ENCODE measurements around the gene ATPAF2.

ATPAF2 gene

GRCh38 chr17:18056214-18056613, 17.2 kb upstream of the ATPAF2 start:
- DNase-seq (ENCODE audit: low read depth) = no peak
- H3K4me3 ChIP-seq (ENCODE audit: low read depth, low read length) = no peak overlapping the region
- no peak for TF ChIP-seq CTCF (conservative IDR thresholded peaks at IDR 0.05; ENCODE audit: low read depth, low read length)

GRCh38 chr17:18055597-18055996, 16.6 kb upstream of the ATPAF2 start:
- DNase-seq (ENCODE audit: low read depth) = no peak

GRCh38 chr17:18045691-18046350, 6.9 kb upstream of the ATPAF2 start:
- no peak for TF ChIP-seq CTCF (conservative IDR thresholded peaks at IDR 0.05; ENCODE audit: low read depth, low read length)
- DNase-seq (ENCODE audit: low read depth) = no peak
- no peak overlapping the region for H3K4me3 ChIP-seq (ENCODE audit: low read depth, low read length)

More at GRCh38 chr17:18055597-18055996, 16.6 kb upstream of the ATPAF2 start:
- no peak overlapping the region for H3K4me3 ChIP-seq (ENCODE audit: low read depth, low read length)
- TF ChIP-seq CTCF (conservative IDR thresholded peaks at IDR 0.05; ENCODE audit: low read depth, low read length) = no peak

DNA sequence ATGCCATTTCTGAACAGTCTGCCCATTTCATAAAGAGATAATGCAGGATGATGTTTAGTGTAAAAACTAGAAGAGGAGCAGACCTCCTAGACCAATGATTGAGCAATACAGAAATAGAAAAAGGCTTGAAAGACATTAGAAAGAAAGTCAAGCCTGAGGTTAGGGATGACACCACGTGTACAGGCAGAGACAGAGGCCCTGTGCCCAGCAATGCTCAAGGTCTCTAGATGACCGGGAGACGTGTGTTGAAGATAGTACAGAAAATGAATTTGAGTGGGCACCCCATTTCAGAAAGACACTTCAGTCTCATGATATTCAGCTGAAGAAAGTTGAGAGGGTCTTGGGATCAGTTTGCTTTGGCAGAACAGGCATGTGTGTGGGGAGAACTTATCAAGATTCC, 5.6 kb upstream of the ATPAF2 start:
- TF ChIP-seq CTCF (conservative IDR thresholded peaks at IDR 0.05; ENCODE audit: low read depth, low read length) = no peak
- no peak for DNase-seq (ENCODE audit: low read depth)
- H3K4me3 ChIP-seq (ENCODE audit: low read depth, low read length) = no peak overlapping the region

- peak; percentile 53 for DNase-seq (ENCODE audit: low read depth)
- peak; percentile 47 for TF ChIP-seq CTCF (conservative IDR thresholded peaks at IDR 0.05; ENCODE audit: low read depth, low read length)
- H3K4me3 ChIP-seq (ENCODE audit: low read depth, low read length) = no peak overlapping the region
Measured at GRCh38 chr17:18043491-18043890, 4.5 kb upstream of the ATPAF2 start.

- no peak for DNase-seq (ENCODE audit: low read depth)
- no peak for TF ChIP-seq CTCF (conservative IDR thresholded peaks at IDR 0.05; ENCODE audit: low read depth, low read length)
- no peak overlapping the region for H3K4me3 ChIP-seq (ENCODE audit: low read depth, low read length)
Measured at GRCh38 chr17:18042983-18043382, 4.0 kb upstream of the ATPAF2 start.

- no peak overlapping the region for H3K4me3 ChIP-seq (ENCODE audit: low read depth, low read length)
- peak; percentile 19 for DNase-seq (ENCODE audit: low read depth)
- TF ChIP-seq CTCF (conservative IDR thresholded peaks at IDR 0.05; ENCODE audit: low read depth, low read length) = no peak
Measured at GRCh38 chr17:18041776-18042175, 2.8 kb upstream of the ATPAF2 start.

All from choroid plexus epithelial cell (primary cell).